CD14-positive monocyte (primary cell): ENCODE results near the gene TRA2B. TPM values are rescaled to one million over a fixed set of nuclear protein-coding genes. Genes with fewer than 3 reads are reported as not detected.

Source experiments
- DNase-seq, 3 donors: peaks; one replicate each; pipeline ENCODE4 v3.0.0-alpha.2; 2011 to 2022
- H2AFZ ChIP-seq: 2 replicates; pipeline ENCODE4 v1.6.0; 2012; ENCODE audit warnings: mild to moderate bottlenecking, low read depth, low read length, inconsistent platforms; ENCODE audit not compliant: insufficient read depth, poor library complexity, severe bottlenecking
- H3K27ac ChIP-seq, 2 donors: 1 replicate in 1 of 2; 2 replicates in 1 of 2; pipeline ENCODE4 v1.5.1; 2012 to 2013; ENCODE audit warnings: low read length in 2 of 2, control low read depth in 1 of 2, inconsistent platforms in 1 of 2, low read depth in 1 of 2, mild to moderate bottlenecking in 1 of 2
- H3K27me3 ChIP-seq, 2 donors: one replicate each; pipeline versions ENCODE4 v1.6.0 to v1.6.1; 2011 to 2013; ENCODE audit warnings: low read length in 2 of 2; ENCODE audit not compliant: control insufficient read depth in 2 of 2, insufficient read depth in 2 of 2
- H3K36me3 ChIP-seq, 2 donors: replicated peaks in 1 of 2; 1 replicate in 1 of 2; 2 replicates in 1 of 2; pipeline versions ENCODE4 v1.5.1 to v1.6.1; 2012 to 2013; ENCODE audit warnings: low read length in 2 of 2, control low read depth in 1 of 2, inconsistent platforms in 1 of 2, mild to moderate bottlenecking in 1 of 2; ENCODE audit not compliant: insufficient read depth in 2 of 2, control insufficient read depth in 1 of 2
- H3K4me1 ChIP-seq, 2 donors: 1 replicate in 1 of 2; 2 replicates in 1 of 2; pipeline versions ENCODE4 v1.5.1 to v1.6.1; 2012 to 2013; ENCODE audit warnings: low read length in 2 of 2, control low read depth in 1 of 2, inconsistent platforms in 1 of 2, mild to moderate bottlenecking in 1 of 2, moderate library complexity in 1 of 2; ENCODE audit not compliant: insufficient read depth in 2 of 2, control insufficient read depth in 1 of 2
- H3K4me2 ChIP-seq: replicated peaks from 2 replicates; pipeline ENCODE3; 2012; ENCODE audit warnings: low read length, moderate library complexity, mild to moderate bottlenecking; ENCODE audit not compliant: poor library complexity, severe bottlenecking; ENCODE audit errors: extremely low read depth
- H3K4me3 ChIP-seq, 3 experiments: fragments of 200-600 bp in 1 of 3; sonication (generic) in 1 of 3; replicated peaks in 1 of 3; 1 replicate in 2 of 3; 2 replicates in 1 of 3; pipeline ENCODE4 v1.5.1; 2011 to 2013; ENCODE audit warnings: low read length in 3 of 3, mild to moderate bottlenecking in 3 of 3, control low read depth in 2 of 3, low read depth in 2 of 3, inconsistent platforms in 1 of 3, moderate library complexity in 1 of 3
- H3K79me2 ChIP-seq: 2 replicates; pipeline ENCODE4 v1.6.0; 2012; ENCODE audit warnings: mild to moderate bottlenecking, control low read depth, inconsistent platforms, low read length, moderate library complexity; ENCODE audit not compliant: insufficient read depth
- H3K9ac ChIP-seq: 2 replicates; pipeline ENCODE4 v1.6.0; 2017; ENCODE audit warnings: low read length, mild to moderate bottlenecking; ENCODE audit not compliant: insufficient read depth, poor library complexity, severe bottlenecking
- H3K9me3 ChIP-seq, 2 donors: replicated peaks in 1 of 2; 1 replicate in 1 of 2; 2 replicates in 1 of 2; pipeline versions ENCODE4 v1.5.1 to v1.6.1; 2012 to 2013; ENCODE audit warnings: low read length in 2 of 2, control low read depth in 1 of 2; ENCODE audit not compliant: control insufficient read depth in 1 of 2, insufficient read depth in 1 of 2
- H4K20me1 ChIP-seq: 2 replicates; pipeline ENCODE4 v1.6.0; 2012; ENCODE audit warnings: mild to moderate bottlenecking, low read length, control low read depth, moderate library complexity; ENCODE audit not compliant: insufficient read depth
- H3K27ac Mint-ChIP-seq, 7 donors: one replicate each; pipeline ENCODE4 v1.8.0; 2020; ENCODE audit warnings: mild to moderate bottlenecking in 7 of 7, mixed read lengths in 7 of 7, moderate library complexity in 6 of 7, inconsistent platforms in 2 of 7
- H3K27me3 Mint-ChIP-seq, 3 donors: one replicate each; pipeline ENCODE4 v1.8.0; 2021 to 2022; ENCODE audit warnings: low read depth in 3 of 3, mild to moderate bottlenecking in 3 of 3, mixed read lengths in 3 of 3, moderate library complexity in 3 of 3, inconsistent platforms in 1 of 3
- H3K36me3 Mint-ChIP-seq, 2 donors: one replicate each; pipeline ENCODE4 v1.8.0; 2020; ENCODE audit warnings: mixed read lengths in 2 of 2, inconsistent platforms in 1 of 2, mild to moderate bottlenecking in 1 of 2
- H3K4me1 Mint-ChIP-seq: one replicate; pipeline ENCODE4 v1.8.0; 2020; ENCODE audit warnings: mild to moderate bottlenecking, mixed read lengths
- H3K4me3 Mint-ChIP-seq, 2 donors: one replicate each; pipeline ENCODE4 v1.8.0; 2020; ENCODE audit warnings: mild to moderate bottlenecking in 2 of 2, mixed read lengths in 2 of 2, moderate library complexity in 1 of 2
- H3K9me3 Mint-ChIP-seq, 7 donors: one replicate each; pipeline ENCODE4 v1.8.0; 2020 to 2022; ENCODE audit warnings: mixed read lengths in 7 of 7, mild to moderate bottlenecking in 6 of 7, moderate library complexity in 6 of 7, inconsistent platforms in 2 of 7
- CTCF ChIP-seq: fragments of 200-600 bp; IDR thresholded peaks from one replicate; pipeline ENCODE4 v1.8.0; 2022; ENCODE audit warnings: antibody characterized with exemption, mild to moderate bottlenecking
- WGBS: methylation state at CpG from one replicate; pipeline ENCODE4 v1.1.5; 2013; ENCODE audit warnings: missing lambda C conversion rate; ENCODE audit not compliant: insufficient coverage; 5-methylcytosine and 5-hydroxymethylcytosine counted together
- intact Hi-C, 2 donors: fragments of 100-400 bp; cut with micrococcal nuclease; formaldehyde crosslinking; loops; one replicate each; pipeline versions ENCODE4 v1.15.0 to v1.15.1; 2023
- polyA plus RNA-seq, 3 donors: library from polyadenylated mRNA; depleted of rRNA in 1 of 3; unstranded in 2 of 3; stranded (reverse) in 1 of 3; fragments of 300-500 nt in 2 of 3; fragments of >200 nt in 1 of 3; fragmentation: Illumina TruSeq in 2 of 3; gene quantifications; 1 replicate in 2 of 3; 2 replicates in 1 of 3; pipeline ENCODE4 v1.2.3, GENCODE V29; 2012 to 2021

Gene TRA2B
- polyA plus RNA-seq, 3 donors: 99.9 to 507 (median 121) TPM

DNA sequence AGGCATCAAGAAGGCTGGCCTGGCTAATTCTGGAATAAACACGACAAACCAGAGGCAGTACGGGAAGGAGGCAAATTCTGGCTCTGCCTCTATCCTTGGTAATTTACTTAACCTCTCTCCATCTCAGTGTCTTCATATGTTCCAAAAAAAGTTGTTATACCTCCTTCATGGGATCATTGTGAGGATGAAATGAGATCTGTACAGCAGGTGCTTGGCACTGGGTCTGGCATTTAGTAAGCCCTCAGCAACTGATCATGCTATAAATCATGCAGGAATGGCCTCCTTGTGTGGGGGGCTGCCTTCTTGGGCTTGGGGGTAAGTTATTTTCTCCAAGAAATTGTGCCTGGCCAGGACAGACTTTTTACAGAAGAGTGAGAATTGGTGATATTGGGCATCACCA, 38.3 kb upstream of the TRA2B start:
- intact Hi-C loops: no loop called here
- Histone ChIP-seq H2AFZ (no peak overlapping the region), H3K9me3 (no peaks in the 10 kb centered on the region), H3K79me2 (no peaks in the 10 kb centered on the region), H3K9ac (no peak overlapping the region), H3K27ac (no peak overlapping the region), H3K4me3 (no peak overlapping the region), H3K27me3 (no peaks in the 10 kb centered on the region), H4K20me1 (no peaks in the 10 kb centered on the region), H3K36me3 (no peaks in the 10 kb centered on the region), H3K4me2 (no peak overlapping the region), H3K4me1 (no peaks in the 10 kb centered on the region)
- H3K27me3 Mint-ChIP-seq: peaks cover 1 to 6% (median 2%) of the 10 kb centered on the region in 3 donors
- peaks cover 0 to 3% (median 0%) of the 10 kb centered on the region in 7 donors for H3K9me3 Mint-ChIP-seq
- no CpG with 5 or more reads among the region's 2 CpGs for WGBS
- no peak for DNase-seq
- H3K4me1 Mint-ChIP-seq: peaks cover 2% of the 10 kb centered on the region
- peaks cover 0 to 20% of the 10 kb centered on the region in 2 donors for H3K36me3 Mint-ChIP-seq
- no peak overlapping the region for H3K27ac Mint-ChIP-seq
- no peak overlapping the region for H3K4me3 Mint-ChIP-seq
- TF ChIP-seq CTCF: no peak

GRCh38 chr3:185971579-185971978, 33.8 kb upstream of the TRA2B start:
- Histone ChIP-seq H3K9me3 (no peaks in the 10 kb centered on the region), H2AFZ (no peak overlapping the region), H3K36me3 (no peaks in the 10 kb centered on the region), H3K4me2 (no peak overlapping the region), H3K27ac (no peak overlapping the region), H4K20me1 (no peaks in the 10 kb centered on the region), H3K79me2 (no peaks in the 10 kb centered on the region), H3K4me3 (no peak overlapping the region), H3K4me1 (no peaks in the 10 kb centered on the region), H3K27me3 (no peaks in the 10 kb centered on the region), H3K9ac (no peak overlapping the region)
- no peak for TF ChIP-seq CTCF
- WGBS: 100% methylated on average over 15 of the region's 18 CpGs
- no peak overlapping the region for H3K27ac Mint-ChIP-seq
- peaks cover 0 to 20% of the 10 kb centered on the region in 2 donors for H3K36me3 Mint-ChIP-seq
- H3K4me1 Mint-ChIP-seq: no peaks in the 10 kb centered on the region
- intact Hi-C loops: no loop called here
- H3K27me3 Mint-ChIP-seq: peaks cover 1 to 2% (median 2%) of the 10 kb centered on the region in 3 donors
- peaks cover 0 to 3% (median 0%) of the 10 kb centered on the region in 7 donors for H3K9me3 Mint-ChIP-seq
- DNase-seq: no peak
- no peak overlapping the region for H3K4me3 Mint-ChIP-seq
